H9 (cell line): Measurements from ENCODE around the gene DNAH8. TPM values are rescaled to one million over a fixed set of nuclear protein-coding genes. Genes with fewer than 3 reads are reported as not detected.

Experiments used
- DNase-seq: peaks from one replicate; pipeline ENCODE4 v3.0.0-alpha.2; 2017
- H2AFZ ChIP-seq: one replicate; pipeline ENCODE4 v1.6.1; 2013; ENCODE audit warnings: mild to moderate bottlenecking, low read length, control low read depth, moderate library complexity
- H2AK5ac ChIP-seq: 2 replicates; pipeline ENCODE4 v1.6.1; 2013; ENCODE audit warnings: low read length, control low read depth, mixed read lengths; ENCODE audit not compliant: insufficient read length
- H2BK120ac ChIP-seq: one replicate; pipeline ENCODE4 v1.6.1; 2013; ENCODE audit warnings: low read depth, mild to moderate bottlenecking, low read length, control low read depth, inconsistent platforms; ENCODE audit not compliant: poor library complexity, severe bottlenecking
- H2BK12ac ChIP-seq: 2 replicates; pipeline ENCODE4 v1.6.1; 2013; ENCODE audit warnings: low read length, control low read depth, mixed read lengths, low read depth; ENCODE audit not compliant: insufficient read length
- H2BK15ac ChIP-seq: 2 replicates; pipeline ENCODE4 v1.6.1; 2013; ENCODE audit warnings: low read depth, low read length, control low read depth
- H2BK20ac ChIP-seq: one replicate; pipeline ENCODE4 v1.6.1; 2013; ENCODE audit warnings: low read depth, mild to moderate bottlenecking, low read length, control low read depth, inconsistent platforms; ENCODE audit not compliant: poor library complexity, severe bottlenecking
- H2BK5ac ChIP-seq: 2 replicates; pipeline ENCODE4 v1.6.1; 2013; ENCODE audit warnings: low read length, control low read depth, mixed read lengths; ENCODE audit not compliant: insufficient read length
- H3K14ac ChIP-seq: 2 replicates; pipeline ENCODE4 v1.6.1; 2013; ENCODE audit warnings: low read length, control low read depth; ENCODE audit not compliant: insufficient read depth
- H3K18ac ChIP-seq: 2 replicates; pipeline ENCODE4 v1.6.1; 2013; ENCODE audit warnings: low read depth, mild to moderate bottlenecking, mixed read lengths, low read length, control low read depth; ENCODE audit not compliant: insufficient read length
- H3K23ac ChIP-seq: 2 replicates; pipeline ENCODE4 v1.6.1; 2013; ENCODE audit warnings: low read length, control low read depth, mixed read lengths, low read depth; ENCODE audit not compliant: insufficient read length
- H3K23me2 ChIP-seq: 2 replicates; pipeline ENCODE4 v1.6.1; 2013; ENCODE audit warnings: low read depth, mild to moderate bottlenecking, mixed read lengths, low read length, control low read depth; ENCODE audit not compliant: insufficient read length, poor library complexity, severe bottlenecking
- H3K27ac ChIP-seq: 2 replicates; pipeline ENCODE4 v1.5.1; 2013; ENCODE audit warnings: low read length, control low read depth, mixed read lengths, low read depth; ENCODE audit not compliant: insufficient read length
- H3K27me3 ChIP-seq: 2 replicates; pipeline ENCODE4 v1.6.1; 2013; ENCODE audit warnings: low read length, control low read depth, inconsistent platforms; ENCODE audit not compliant: insufficient read depth
- H3K4ac ChIP-seq: 2 replicates; pipeline ENCODE4 v1.6.1; 2013; ENCODE audit warnings: low read depth, mild to moderate bottlenecking, control low read depth, inconsistent platforms, low read length, moderate library complexity
- H3K4me1 ChIP-seq: 2 replicates; pipeline ENCODE4 v1.6.1; 2013; ENCODE audit warnings: low read length, control low read depth, inconsistent platforms; ENCODE audit not compliant: insufficient read depth
- H3K4me2 ChIP-seq: 2 replicates; pipeline ENCODE4 v1.6.1; 2013; ENCODE audit warnings: low read length, control low read depth, mixed read lengths; ENCODE audit not compliant: insufficient read length, insufficient read depth
- H3K56ac ChIP-seq: 2 replicates; pipeline ENCODE4 v1.6.1; 2013; ENCODE audit warnings: low read depth, mild to moderate bottlenecking, mixed read lengths, low read length, control low read depth; ENCODE audit not compliant: insufficient read length
- H3K79me1 ChIP-seq: 2 replicates; pipeline ENCODE4 v1.6.1; 2013; ENCODE audit warnings: low read depth, mild to moderate bottlenecking, moderate library complexity, low read length, control low read depth, inconsistent platforms; ENCODE audit not compliant: insufficient read depth, poor library complexity, severe bottlenecking
- H3K79me2 ChIP-seq: 2 replicates; pipeline ENCODE4 v1.6.1; 2013; ENCODE audit warnings: low read length, control low read depth, inconsistent platforms; ENCODE audit not compliant: insufficient read depth
- H3K9ac ChIP-seq: 2 replicates; pipeline ENCODE4 v1.6.1; 2013; ENCODE audit warnings: low read length, control low read depth, mixed read lengths; ENCODE audit not compliant: insufficient read length; ENCODE audit errors: extremely low read depth
- H3K9me3 ChIP-seq: one replicate; pipeline ENCODE4 v1.6.1; 2013; ENCODE audit warnings: low read depth, low read length, inconsistent platforms; ENCODE audit not compliant: control insufficient read depth
- H3T11ph ChIP-seq: one replicate; pipeline ENCODE4 v1.6.1; 2013; ENCODE audit warnings: mild to moderate bottlenecking, low read length, control low read depth, inconsistent platforms
- H4K20me1 ChIP-seq: one replicate; pipeline ENCODE4 v1.6.1; 2013; ENCODE audit not compliant: control insufficient read depth, insufficient read length, insufficient read depth
- H4K5ac ChIP-seq: 2 replicates; pipeline ENCODE4 v1.6.1; 2013; ENCODE audit warnings: low read depth, mild to moderate bottlenecking, mixed read lengths, low read length, control low read depth; ENCODE audit not compliant: insufficient read length
- H4K8ac ChIP-seq: replicated peaks from 2 replicates; pipeline ENCODE4 v1.6.1; 2013; ENCODE audit warnings: low read length, control low read depth, mixed read lengths, low read depth; ENCODE audit not compliant: insufficient read length
- H4K91ac ChIP-seq: 2 replicates; pipeline ENCODE4 v1.6.1; 2013; ENCODE audit warnings: low read depth, mild to moderate bottlenecking, moderate library complexity, mixed read lengths, low read length, control low read depth; ENCODE audit not compliant: insufficient read length
- H3K27ac Mint-ChIP-seq, 3 experiments: 2 replicates in 2 of 3; 3 replicates in 1 of 3; pipeline ENCODE4 v1.8.0; 2020 to 2021; ENCODE audit warnings: mixed read lengths in 3 of 3, mild to moderate bottlenecking in 1 of 3, moderate library complexity in 1 of 3
- H3K27me3 Mint-ChIP-seq: 2 replicates; pipeline ENCODE4 v1.8.0; 2021; ENCODE audit warnings: low read depth, mild to moderate bottlenecking, moderate library complexity, mixed read lengths
- H3K36me3 Mint-ChIP-seq, 3 experiments: 2 replicates in 2 of 3; 3 replicates in 1 of 3; pipeline ENCODE4 v1.8.0; 2020 to 2021; ENCODE audit warnings: low read depth in 3 of 3, mixed read lengths in 3 of 3; ENCODE audit not compliant: insufficient read depth in 1 of 3
- H3K4me1 Mint-ChIP-seq, 2 experiments: 2 replicates each; pipeline ENCODE4 v1.8.0; 2020; ENCODE audit warnings: mixed read lengths in 2 of 2
- H3K4me3 Mint-ChIP-seq, 2 experiments: 2 replicates in 1 of 2; 3 replicates in 1 of 2; pipeline ENCODE4 v1.8.0; 2020 to 2021; ENCODE audit warnings: mild to moderate bottlenecking in 2 of 2, mixed read lengths in 2 of 2, moderate library complexity in 1 of 2
- H3K9me3 Mint-ChIP-seq, 2 experiments: 2 replicates in 1 of 2; 3 replicates in 1 of 2; pipeline ENCODE4 v1.8.0; 2020; ENCODE audit warnings: mild to moderate bottlenecking in 2 of 2, mixed read lengths in 2 of 2, moderate library complexity in 1 of 2
- WGBS: extraction: QIAGEN DNeasy Blood & Tissue Kit; methylation state at CpG from one replicate; pipeline ENCODE4 v1.1.7; 2013; ENCODE audit warnings: missing lambda C conversion rate, low lambda C conversion rate, mixed read lengths; ENCODE audit not compliant: insufficient read length; ENCODE audit errors: extremely low coverage; 5-methylcytosine and 5-hydroxymethylcytosine counted together
- total RNA-seq: library from RNA; stranded (reverse); gene quantifications from 2 replicates; pipeline ENCODE4 v1.2.1, GENCODE V29; 2021
- TF ChIP-seq, protein P1 (sequence below): fragments of 200-600 bp; sonication (generic); conservative IDR thresholded peaks from 3 replicates; pipeline ENCODE4 v1.8.0; 2021; ENCODE audit warnings: antibody characterized with exemption, mild to moderate bottlenecking

The DNAH8 gene
- total RNA-seq, 1 experiment from 2014 or later = not detected

DNA sequence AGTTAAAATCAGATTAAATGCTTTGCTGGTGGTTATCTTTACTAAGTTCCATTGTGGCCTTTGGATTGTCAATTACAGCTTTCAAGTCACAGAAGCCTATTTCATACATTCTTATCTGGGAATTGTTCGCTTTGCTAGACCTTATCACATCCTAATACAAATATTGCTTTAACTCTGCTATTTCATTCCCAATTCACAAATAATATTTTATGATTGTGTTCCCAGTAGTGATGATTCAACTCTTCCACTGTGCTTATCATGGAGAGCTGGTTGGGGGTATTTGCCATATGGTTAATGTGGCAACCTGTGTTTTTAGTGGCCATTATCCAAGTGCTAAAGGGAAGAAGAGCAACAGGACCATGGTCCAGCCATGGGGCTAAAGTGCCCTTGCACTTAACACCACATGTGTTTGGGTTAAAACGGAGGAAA lies 260.5 kb downstream of the DNAH8 start:
- Histone ChIP-seq H2BK15ac (no peak overlapping the region), H3K4ac (no peak overlapping the region), H3T11ph (no peak overlapping the region), H2AK5ac (no peak overlapping the region), H3K79me2 (no peaks in the 10 kb centered on the region; the same call in 1 of the 2 replicates), H3K56ac (no peak overlapping the region), H3K9me3 (no peaks in the 10 kb centered on the region), H3K9ac (no peak overlapping the region), H3K23me2 (no peaks in the 10 kb centered on the region), H2BK20ac (no peak overlapping the region), H3K14ac (no peak overlapping the region), H3K4me1 (no peaks in the 10 kb centered on the region; the same call in 1 of the 2 replicates), H4K8ac (no peak overlapping the region), H4K91ac (no peak overlapping the region), H2BK120ac (no peak overlapping the region), H2BK5ac (no peak overlapping the region), H2AFZ (no peak overlapping the region), H2BK12ac (no peak overlapping the region), H4K5ac (no peak overlapping the region), H3K4me2 (no peak overlapping the region), H3K18ac (no peak overlapping the region), H3K27ac (no peak overlapping the region), H3K27me3 (no peaks in the 10 kb centered on the region), H3K23ac (no peak overlapping the region), H3K79me1 (no peaks in the 10 kb centered on the region), H4K20me1 (no peaks in the 10 kb centered on the region)
- Mint-ChIP-seq H3K36me3 (no peaks in the 10 kb centered on the region), H3K4me3 (no peak overlapping the region), H3K9me3 (no peaks in the 10 kb centered on the region), H3K27me3 (no peaks in the 10 kb centered on the region; the same call in 1 of the 2 replicates), H3K4me1 (peaks cover 19 to 21% of the 10 kb centered on the region in 2 experiments), H3K27ac (no peak overlapping the region)
- no peak for DNase-seq
- no CpG with 5 or more reads among the region's 2 CpGs for WGBS
- TF ChIP-seq, protein P1, sequence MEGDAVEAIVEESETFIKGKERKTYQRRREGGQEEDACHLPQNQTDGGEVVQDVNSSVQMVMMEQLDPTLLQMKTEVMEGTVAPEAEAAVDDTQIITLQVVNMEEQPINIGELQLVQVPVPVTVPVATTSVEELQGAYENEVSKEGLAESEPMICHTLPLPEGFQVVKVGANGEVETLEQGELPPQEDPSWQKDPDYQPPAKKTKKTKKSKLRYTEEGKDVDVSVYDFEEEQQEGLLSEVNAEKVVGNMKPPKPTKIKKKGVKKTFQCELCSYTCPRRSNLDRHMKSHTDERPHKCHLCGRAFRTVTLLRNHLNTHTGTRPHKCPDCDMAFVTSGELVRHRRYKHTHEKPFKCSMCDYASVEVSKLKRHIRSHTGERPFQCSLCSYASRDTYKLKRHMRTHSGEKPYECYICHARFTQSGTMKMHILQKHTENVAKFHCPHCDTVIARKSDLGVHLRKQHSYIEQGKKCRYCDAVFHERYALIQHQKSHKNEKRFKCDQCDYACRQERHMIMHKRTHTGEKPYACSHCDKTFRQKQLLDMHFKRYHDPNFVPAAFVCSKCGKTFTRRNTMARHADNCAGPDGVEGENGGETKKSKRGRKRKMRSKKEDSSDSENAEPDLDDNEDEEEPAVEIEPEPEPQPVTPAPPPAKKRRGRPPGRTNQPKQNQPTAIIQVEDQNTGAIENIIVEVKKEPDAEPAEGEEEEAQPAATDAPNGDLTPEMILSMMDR = no peak
